Uterus (tissue), 2 donors: ENCODE measurements around the gene FRS3.
A peak's percentile ranks its signal among the peaks of the same experiment; 100 is the strongest.

Experiments
- POLR2A ChIP-seq, 2 donors: fragments of 450-650 bp; IDR thresholded peaks; one replicate each; pipeline ENCODE4 v1.6.1; 2016; ENCODE audit warnings: antibody characterized with exemption in 2 of 2, mild to moderate bottlenecking in 1 of 2, moderate library complexity in 1 of 2
- TF ChIP-seq, protein P1 (sequence below), 4 experiments: fragments of 200-600 bp in 2 of 4; fragments of 450-650 bp in 2 of 4; sonication (generic) in 2 of 4; IDR thresholded peaks; one replicate each; pipeline ENCODE4 v1.5.1; 2016 to 2019; ENCODE audit warnings: antibody characterized with exemption in 4 of 4, mild to moderate bottlenecking in 2 of 4, moderate library complexity in 1 of 4

DNA sequence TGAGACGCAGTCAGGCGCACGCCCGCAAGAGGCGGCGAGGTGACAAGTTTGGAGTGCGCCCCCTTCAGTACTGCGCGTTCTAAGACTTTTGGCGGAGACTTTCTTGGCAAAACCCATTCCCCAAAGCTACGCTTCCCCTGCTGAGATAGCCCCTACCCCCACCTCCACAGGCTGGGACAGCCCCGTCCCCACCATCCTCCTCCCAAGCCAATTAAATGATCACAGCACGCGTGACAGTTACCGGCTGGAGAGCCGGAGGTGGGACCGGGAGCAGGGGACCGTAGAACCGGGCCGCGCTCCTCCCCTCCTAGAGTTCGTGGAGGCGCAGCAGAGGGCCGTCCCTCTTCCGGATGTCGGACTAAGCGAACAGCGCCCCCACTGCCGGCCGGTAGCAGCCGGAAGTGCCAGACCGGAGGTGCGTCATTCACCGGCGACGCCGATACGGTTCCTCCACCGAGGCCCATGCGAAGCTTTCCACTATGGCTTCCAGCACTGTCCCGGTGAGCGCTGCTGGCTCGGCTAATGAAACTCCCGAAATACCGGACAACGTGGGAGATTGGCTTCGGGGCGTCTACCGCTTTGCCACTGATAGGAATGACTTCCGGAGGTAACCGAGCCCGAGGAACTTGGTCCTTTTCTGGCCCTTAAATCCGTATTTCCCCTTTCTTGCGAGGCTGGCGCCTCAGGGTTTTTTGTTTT is 7.7 kb upstream of the FRS3 start, which contains the start of gene TOMM6:
- TF ChIP-seq POLR2A (IDR thresholded peaks at IDR 0.05): peak; percentile 68 to 84
- TF ChIP-seq, protein P1, sequence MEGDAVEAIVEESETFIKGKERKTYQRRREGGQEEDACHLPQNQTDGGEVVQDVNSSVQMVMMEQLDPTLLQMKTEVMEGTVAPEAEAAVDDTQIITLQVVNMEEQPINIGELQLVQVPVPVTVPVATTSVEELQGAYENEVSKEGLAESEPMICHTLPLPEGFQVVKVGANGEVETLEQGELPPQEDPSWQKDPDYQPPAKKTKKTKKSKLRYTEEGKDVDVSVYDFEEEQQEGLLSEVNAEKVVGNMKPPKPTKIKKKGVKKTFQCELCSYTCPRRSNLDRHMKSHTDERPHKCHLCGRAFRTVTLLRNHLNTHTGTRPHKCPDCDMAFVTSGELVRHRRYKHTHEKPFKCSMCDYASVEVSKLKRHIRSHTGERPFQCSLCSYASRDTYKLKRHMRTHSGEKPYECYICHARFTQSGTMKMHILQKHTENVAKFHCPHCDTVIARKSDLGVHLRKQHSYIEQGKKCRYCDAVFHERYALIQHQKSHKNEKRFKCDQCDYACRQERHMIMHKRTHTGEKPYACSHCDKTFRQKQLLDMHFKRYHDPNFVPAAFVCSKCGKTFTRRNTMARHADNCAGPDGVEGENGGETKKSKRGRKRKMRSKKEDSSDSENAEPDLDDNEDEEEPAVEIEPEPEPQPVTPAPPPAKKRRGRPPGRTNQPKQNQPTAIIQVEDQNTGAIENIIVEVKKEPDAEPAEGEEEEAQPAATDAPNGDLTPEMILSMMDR (IDR thresholded peaks at IDR 0.05): peak; percentile 82 to 96 (median 90)
